ENCODE results near the gene IGF1R. TPM values are rescaled to one million over a fixed set of nuclear protein-coding genes. Genes with fewer than 3 reads are reported as not detected.
A peak's percentile ranks its signal among the peaks of the same experiment; 100 is the strongest.

IGF1R gene
- total and polyA plus RNA-seq, 3 experiments from 2014 or later = 2.1 to 11.3 (median 10.9) TPM

DNA sequence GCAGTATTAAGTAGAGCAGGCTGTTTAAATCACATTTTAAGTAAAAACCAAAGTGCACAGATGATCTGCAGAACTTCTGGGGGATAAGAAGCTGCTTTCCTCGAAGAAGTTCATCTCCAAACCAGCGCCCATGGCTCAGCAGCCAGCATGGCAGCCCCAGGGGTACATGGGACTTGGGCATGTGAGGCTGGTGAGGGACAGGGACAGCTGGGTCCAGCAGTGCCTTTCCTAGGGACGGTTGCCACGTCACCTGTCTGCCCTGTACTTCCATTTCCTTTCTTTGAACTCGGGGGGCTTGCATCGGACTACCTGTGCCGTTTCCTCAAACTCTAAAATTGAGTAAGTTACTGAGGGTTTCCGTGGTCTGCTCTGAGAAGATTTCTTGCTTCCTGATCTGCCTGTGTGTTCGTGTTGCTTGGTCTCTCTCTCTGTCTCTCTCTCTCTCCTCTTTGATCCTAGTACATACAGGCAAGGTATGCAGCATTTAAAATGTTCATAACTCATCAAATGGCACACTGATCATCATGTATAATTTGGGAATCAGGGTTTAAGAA, 67.6 kb downstream of the IGF1R start:
- Mint-ChIP-seq H3K36me3 (peaks cover 2 to 14% (median 3%) of the 10 kb centered on the region in 3 donors), H3K4me1 (peaks cover 21 to 42% (median 41%) of the 10 kb centered on the region in 3 donors), H3K4me3 (peak overlapping the region in 3 of 7 donors; percentile 1 to 4 (median 2)), H3K27ac (peak overlapping the region in 1 of 8 donors; percentile 36), H3K9me3 (peaks cover 5 to 11% (median 9%) of the 10 kb centered on the region in 5 donors), H3K27me3 (peaks cover 0 to 3% of the 10 kb centered on the region in 2 donors)
- no peaks in the 10 kb centered on the region for H3K9me3 ChIP-seq (ENCODE audit: low read length)
- peaks cover 46% of the 10 kb centered on the region for H3K4me1 ChIP-seq (ENCODE audit: insufficient read depth, low read length)
- no peak overlapping the region for H3K27ac ChIP-seq (ENCODE audit: low read depth, low read length)
- ChIA-PET CTCF (no interaction called here), POLR2A (no interaction called here)
- peak in 1 of 5 donors; percentile 21 for DNase-seq
- peak overlapping the region; percentile 27 for H3K4me3 ChIP-seq (ENCODE audit: low read length)
- no peaks in the 10 kb centered on the region for H3K36me3 ChIP-seq (ENCODE audit: insufficient read depth, low read length)
- H3K27me3 ChIP-seq (ENCODE audit: insufficient read depth, low read length, poor library complexity, severe bottlenecking) = no peaks in the 10 kb centered on the region

DNA sequence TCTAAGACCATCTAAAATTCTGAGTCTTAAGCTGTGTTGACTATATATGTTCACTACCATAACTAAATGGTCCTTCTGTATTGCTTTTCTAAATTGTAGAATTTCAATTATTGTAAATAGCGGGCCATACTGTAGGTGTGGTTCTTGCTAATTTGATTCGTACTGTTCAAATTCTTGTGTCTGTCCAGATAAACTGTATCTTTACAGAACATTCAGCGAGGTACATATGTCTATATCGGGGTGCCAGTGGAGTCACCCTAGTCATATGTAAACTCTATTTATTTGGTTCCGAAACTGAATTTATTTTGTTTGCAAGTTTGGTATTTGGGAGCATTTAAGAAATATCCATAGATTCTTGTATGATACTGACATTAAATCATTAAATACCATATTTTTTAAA, 69.0 kb downstream of the IGF1R start:
- Histone ChIP-seq H3K27me3 (ENCODE audit: insufficient read depth, low read length, poor library complexity, severe bottlenecking) (no peaks in the 10 kb centered on the region), H3K4me1 (ENCODE audit: insufficient read depth, low read length) (peaks cover 60% of the 10 kb centered on the region), H3K9me3 (ENCODE audit: low read length) (no peaks in the 10 kb centered on the region), H3K27ac (ENCODE audit: low read depth, low read length) (no peak overlapping the region), H3K4me3 (ENCODE audit: low read length) (no peak overlapping the region), H3K36me3 (ENCODE audit: insufficient read depth, low read length) (no peaks in the 10 kb centered on the region)
- ChIA-PET CTCF (interaction anchor here (0.9 kb wide), 1 partner anchor 11 kb away, joined by 3 read pairs; no protein-coding TSS in a partner anchor), POLR2A (no interaction called here)
- DNase-seq = no peak
- Mint-ChIP-seq H3K27me3 (peaks cover 0 to 3% of the 10 kb centered on the region in 2 donors), H3K27ac (no peak overlapping the region), H3K4me1 (peaks cover 21 to 47% (median 45%) of the 10 kb centered on the region in 3 donors), H3K4me3 (peak overlapping the region in 1 of 7 donors; percentile 42), H3K36me3 (peaks cover 0 to under 1% (median 0%) of the 10 kb centered on the region in 3 donors), H3K9me3 (peaks cover 0 to 2% (median under 1%) of the 10 kb centered on the region in 5 donors)

- Histone ChIP-seq H3K27ac (ENCODE audit: low read depth, low read length) (no peak overlapping the region), H3K4me3 (ENCODE audit: low read length) (no peak overlapping the region), H3K4me1 (ENCODE audit: insufficient read depth, low read length) (peaks cover 62% of the 10 kb centered on the region), H3K9me3 (ENCODE audit: low read length) (no peaks in the 10 kb centered on the region), H3K27me3 (ENCODE audit: insufficient read depth, low read length, poor library complexity, severe bottlenecking) (no peaks in the 10 kb centered on the region), H3K36me3 (ENCODE audit: insufficient read depth, low read length) (no peaks in the 10 kb centered on the region)
- Mint-ChIP-seq H3K9me3 (peaks cover 0 to 2% (median 0%) of the 10 kb centered on the region in 5 donors), H3K27me3 (peaks cover 0 to 3% of the 10 kb centered on the region in 2 donors), H3K4me3 (no peak overlapping the region), H3K27ac (peak overlapping the region in 1 of 8 donors; percentile 14), H3K4me1 (peaks cover 21 to 44% (median 44%) of the 10 kb centered on the region in 3 donors), H3K36me3 (no peaks in the 10 kb centered on the region)
- ChIA-PET POLR2A (no interaction called here), CTCF (no interaction called here)
- no peak for DNase-seq
Observed at GRCh38 chr15:98717942-98718341, 69.6 kb downstream of the IGF1R start.

DNA sequence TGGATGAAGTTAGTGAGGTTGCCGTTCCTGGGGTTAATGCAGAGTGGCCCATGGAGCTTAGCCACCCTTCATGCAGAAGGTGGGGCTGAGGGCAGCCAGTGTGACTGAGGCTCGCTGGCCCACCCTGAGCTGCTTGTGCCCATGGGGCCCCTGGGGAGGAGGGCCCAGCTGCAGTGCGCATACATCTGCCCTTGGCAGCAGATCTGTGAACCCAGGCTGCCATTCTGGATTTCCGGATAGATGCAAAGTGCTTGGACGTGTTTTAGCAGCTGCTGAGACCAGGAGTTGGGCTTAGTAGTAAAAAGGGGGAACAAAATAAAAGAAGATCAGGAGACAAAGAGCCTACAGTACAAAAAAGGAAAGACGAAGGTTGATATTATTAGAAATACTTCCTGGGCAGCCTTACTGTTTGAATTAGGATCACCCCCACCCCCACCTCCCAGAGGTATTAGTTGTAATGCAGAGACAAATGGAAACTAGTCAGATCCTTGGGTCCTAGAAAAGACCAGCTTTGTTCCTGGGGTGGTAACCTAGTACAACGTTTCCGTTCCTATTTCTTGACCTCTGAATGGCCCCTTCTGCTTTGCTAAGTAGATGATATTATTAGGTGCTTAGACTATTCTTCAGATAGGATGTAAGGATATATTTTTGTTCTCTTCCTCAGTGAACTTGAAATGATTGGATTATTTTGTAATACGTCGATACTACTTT, 70.2 kb downstream of the IGF1R start:
- Histone ChIP-seq H3K27ac (ENCODE audit: low read depth, low read length) (no peak overlapping the region), H3K4me1 (ENCODE audit: insufficient read depth, low read length) (peaks cover 56% of the 10 kb centered on the region), H3K9me3 (ENCODE audit: low read length) (no peaks in the 10 kb centered on the region), H3K27me3 (ENCODE audit: insufficient read depth, low read length, poor library complexity, severe bottlenecking) (no peaks in the 10 kb centered on the region), H3K36me3 (ENCODE audit: insufficient read depth, low read length) (no peaks in the 10 kb centered on the region), H3K4me3 (ENCODE audit: low read length) (no peak overlapping the region)
- H3K27ac Mint-ChIP-seq = peak overlapping the region in 1 of 8 donors; percentile 36
- ChIA-PET CTCF (no interaction called here), POLR2A (no interaction called here)
- DNase-seq = no peak
- peaks cover 0 to 2% (median 0%) of the 10 kb centered on the region in 5 donors for H3K9me3 Mint-ChIP-seq
- peaks cover 16 to 38% (median 38%) of the 10 kb centered on the region in 3 donors for H3K4me1 Mint-ChIP-seq
- peaks cover 0 to 3% of the 10 kb centered on the region in 2 donors for H3K27me3 Mint-ChIP-seq
- no peaks in the 10 kb centered on the region for H3K36me3 Mint-ChIP-seq
- no peak overlapping the region for H3K4me3 Mint-ChIP-seq

DNA sequence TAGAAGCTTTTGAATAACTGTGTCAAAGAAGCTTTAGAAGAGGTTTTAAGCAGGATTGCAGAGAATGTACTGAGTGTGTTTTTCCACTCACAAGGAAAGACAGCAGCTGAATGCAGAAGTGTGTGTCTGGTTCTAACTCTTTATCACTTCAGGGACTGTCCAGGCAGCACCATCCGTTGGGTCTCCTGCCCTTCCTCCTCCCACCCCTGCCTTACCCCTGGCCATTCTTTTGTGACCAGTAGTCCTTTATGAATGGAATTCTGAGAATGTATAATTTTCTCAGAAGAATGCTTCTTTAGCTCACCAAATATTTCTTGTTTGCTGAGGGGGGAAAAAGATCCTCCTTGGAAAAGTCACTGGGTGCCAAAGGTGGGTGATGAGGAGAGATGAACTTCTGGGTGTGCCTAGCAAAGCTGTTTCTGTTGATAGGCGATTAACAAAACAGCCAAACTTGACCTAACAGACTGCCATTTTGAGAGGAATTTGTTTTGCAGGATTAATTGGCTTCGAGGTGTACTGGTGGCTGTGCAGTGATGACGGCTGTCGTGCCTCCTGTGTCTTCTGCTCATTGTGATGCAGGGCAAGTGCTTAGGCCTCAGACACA, 70.9 kb downstream of the IGF1R start:
- Mint-ChIP-seq H3K9me3 (peaks cover 0 to 2% (median 0%) of the 10 kb centered on the region in 5 donors), H3K27me3 (peaks cover 0 to 3% of the 10 kb centered on the region in 2 donors), H3K27ac (peak overlapping the region in 1 of 8 donors; percentile 36), H3K4me1 (peaks cover 11 to 31% (median 31%) of the 10 kb centered on the region in 3 donors), H3K4me3 (no peak overlapping the region), H3K36me3 (no peaks in the 10 kb centered on the region)
- CTCF ChIA-PET = no interaction called here
- no peaks in the 10 kb centered on the region for H3K27me3 ChIP-seq (ENCODE audit: insufficient read depth, low read length, poor library complexity, severe bottlenecking)
- DNase-seq = no peak
- POLR2A ChIA-PET = no interaction called here
- peaks cover 49% of the 10 kb centered on the region for H3K4me1 ChIP-seq (ENCODE audit: insufficient read depth, low read length)
- H3K36me3 ChIP-seq (ENCODE audit: insufficient read depth, low read length) = no peaks in the 10 kb centered on the region
- no peak overlapping the region for H3K4me3 ChIP-seq (ENCODE audit: low read length)
- no peaks in the 10 kb centered on the region for H3K9me3 ChIP-seq (ENCODE audit: low read length)
- no peak overlapping the region for H3K27ac ChIP-seq (ENCODE audit: low read depth, low read length)

GRCh38 chr15:98720031-98720430, 71.7 kb downstream of the IGF1R start:
- no peak for DNase-seq
- H3K36me3 Mint-ChIP-seq = no peaks in the 10 kb centered on the region
- peaks cover 9 to 26% (median 23%) of the 10 kb centered on the region in 3 donors for H3K4me1 Mint-ChIP-seq
- H3K36me3 ChIP-seq (ENCODE audit: insufficient read depth, low read length) = no peaks in the 10 kb centered on the region
- H3K27ac ChIP-seq (ENCODE audit: low read depth, low read length) = no peak overlapping the region
- H3K4me3 Mint-ChIP-seq = no peak overlapping the region
- POLR2A ChIA-PET = no interaction called here
- H3K9me3 ChIP-seq (ENCODE audit: low read length) = no peaks in the 10 kb centered on the region
- H3K9me3 Mint-ChIP-seq = peaks cover 0 to 2% (median 0%) of the 10 kb centered on the region in 5 donors
- no peaks in the 10 kb centered on the region for H3K27me3 ChIP-seq (ENCODE audit: insufficient read depth, low read length, poor library complexity, severe bottlenecking)
- H3K27ac Mint-ChIP-seq = no peak overlapping the region
- H3K4me1 ChIP-seq (ENCODE audit: insufficient read depth, low read length) = peaks cover 41% of the 10 kb centered on the region
- no peak overlapping the region for H3K4me3 ChIP-seq (ENCODE audit: low read length)
- CTCF ChIA-PET = no interaction called here
- peaks cover 0 to 3% of the 10 kb centered on the region in 2 donors for H3K27me3 Mint-ChIP-seq

- H3K9me3 Mint-ChIP-seq = peaks cover 0 to 2% (median 0%) of the 10 kb centered on the region in 5 donors
- no peaks in the 10 kb centered on the region for H3K36me3 Mint-ChIP-seq
- Histone ChIP-seq H3K27me3 (ENCODE audit: insufficient read depth, low read length, poor library complexity, severe bottlenecking) (no peaks in the 10 kb centered on the region), H3K9me3 (ENCODE audit: low read length) (no peaks in the 10 kb centered on the region), H3K36me3 (ENCODE audit: insufficient read depth, low read length) (no peaks in the 10 kb centered on the region), H3K27ac (ENCODE audit: low read depth, low read length) (no peak overlapping the region), H3K4me3 (ENCODE audit: low read length) (peak overlapping the region; percentile 21), H3K4me1 (ENCODE audit: insufficient read depth, low read length) (peaks cover 33% of the 10 kb centered on the region)
- CTCF ChIA-PET = no interaction called here
- peaks cover 5 to 20% (median 18%) of the 10 kb centered on the region in 3 donors for H3K4me1 Mint-ChIP-seq
- no peak overlapping the region for H3K27ac Mint-ChIP-seq
- H3K4me3 Mint-ChIP-seq = peak overlapping the region in 2 of 7 donors; percentile 13 to 55
- POLR2A ChIA-PET = no interaction called here
- H3K27me3 Mint-ChIP-seq = peaks cover 0 to 3% of the 10 kb centered on the region in 2 donors
- DNase-seq = no peak
Observed at GRCh38 chr15:98720577-98721565, 72.5 kb downstream of the IGF1R start.

Measured in CD8-positive, alpha-beta memory T cell (primary cell).